IPS-15b (cell line): ENCODE results near the gene MPI.
"Not testable (repeated sequence)": the region's sequence is repeated elsewhere in the genome, so short reads cannot be mapped to it uniquely, and the experiment has no call there.

Experiments
- H3K27me3 ChIP-seq: one replicate; pipeline ENCODE4 v1.6.1; 2013; ENCODE audit warnings: low read length; ENCODE audit not compliant: control insufficient read depth, insufficient read depth
- H3K36me3 ChIP-seq: one replicate; pipeline ENCODE4 v1.6.1; 2013; ENCODE audit warnings: low read length; ENCODE audit not compliant: control insufficient read depth, insufficient read depth
- H3K4me1 ChIP-seq: one replicate; pipeline ENCODE4 v1.6.1; 2013; ENCODE audit warnings: mild to moderate bottlenecking, low read length; ENCODE audit not compliant: control insufficient read depth, insufficient read depth
- H3K4me3 ChIP-seq: one replicate; pipeline ENCODE4 v1.5.1; 2013; ENCODE audit warnings: low read depth, low read length
- H3K9ac ChIP-seq: one replicate; pipeline ENCODE4 v1.6.1; 2013; ENCODE audit warnings: low read depth, mild to moderate bottlenecking, low read length
- H3K9me3 ChIP-seq: one replicate; pipeline ENCODE4 v1.6.1; 2013; ENCODE audit warnings: mild to moderate bottlenecking, low read length; ENCODE audit not compliant: control insufficient read depth, insufficient read depth

Gene MPI

DNA sequence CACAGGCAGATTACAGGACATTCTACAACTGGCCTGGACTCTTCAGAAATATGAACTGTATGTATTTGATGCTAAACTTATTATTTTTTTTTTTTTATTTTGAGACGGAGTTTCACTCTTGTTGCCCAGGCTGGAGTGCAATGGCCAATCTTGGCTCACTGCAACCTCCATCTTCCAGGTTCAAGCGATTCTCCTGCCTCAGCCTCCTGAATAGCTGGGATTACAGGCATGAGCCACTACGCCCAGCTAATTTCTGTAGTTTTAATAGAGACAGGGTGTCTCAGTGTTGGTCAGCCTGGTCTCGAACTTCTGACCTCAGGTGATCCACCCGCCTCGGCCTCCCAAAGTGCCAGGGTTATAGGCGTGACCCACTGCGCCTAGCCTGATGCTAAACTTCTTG lies 24.0 kb downstream of the MPI start:
- H3K36me3 ChIP-seq: peaks cover 22% of the 10 kb centered on the region
- H3K27me3 ChIP-seq, H3K9ac ChIP-seq, H3K4me1 ChIP-seq, H3K9me3 ChIP-seq, H3K4me3 ChIP-seq: not testable (repeated sequence)

DNA sequence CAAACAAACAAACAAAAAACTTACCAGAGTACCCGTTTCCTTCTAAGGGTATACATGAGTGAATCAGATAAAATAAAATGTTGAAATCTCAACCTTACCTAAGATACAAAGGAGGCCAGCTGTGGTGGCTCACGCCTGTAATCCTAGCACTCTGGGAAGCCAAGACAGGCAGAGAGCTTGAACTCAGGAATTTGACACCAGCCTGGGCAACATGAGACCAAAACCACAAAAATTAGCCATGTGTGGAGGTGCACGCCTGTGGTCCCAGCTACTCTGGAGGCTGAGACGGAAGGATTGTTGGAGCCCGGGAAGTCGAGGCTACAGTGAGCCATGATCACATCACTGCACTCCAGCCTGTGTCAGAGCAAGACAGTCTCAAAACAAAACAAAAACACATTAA lies 27.8 kb downstream of the MPI start:
- Histone ChIP-seq H3K36me3 (peaks cover 35% of the 10 kb centered on the region), H3K4me3 (no peak overlapping the region), H3K4me1 (no peaks in the 10 kb centered on the region), H3K9ac (no peak overlapping the region), H3K27me3 (no peaks in the 10 kb centered on the region), H3K9me3 (no peaks in the 10 kb centered on the region)

DNA sequence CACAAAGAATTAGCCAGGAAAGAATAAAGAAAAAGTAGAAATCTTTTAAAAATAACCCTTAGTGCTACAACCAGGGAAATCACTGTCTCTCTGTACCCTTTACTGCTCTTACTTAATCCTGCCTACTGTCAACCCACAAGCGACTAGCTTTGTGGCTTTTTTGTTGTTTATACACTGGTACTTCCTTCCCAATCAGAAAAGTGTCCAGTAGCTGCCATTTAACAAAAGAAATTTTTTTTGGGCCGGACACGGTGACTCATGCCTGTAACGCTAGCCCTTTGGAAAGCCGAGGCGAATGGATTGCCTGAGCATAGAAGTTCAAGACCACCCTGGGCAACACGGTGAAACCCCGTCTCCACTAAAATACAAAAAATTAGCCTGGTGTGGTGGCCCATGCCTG lies 30.6 kb downstream of the MPI start:
- Histone ChIP-seq H3K9me3 (no peaks in the 10 kb centered on the region), H3K4me3 (no peak overlapping the region), H3K9ac (no peak overlapping the region), H3K4me1 (no peaks in the 10 kb centered on the region), H3K27me3 (no peaks in the 10 kb centered on the region), H3K36me3 (peaks cover 32% of the 10 kb centered on the region)

DNA sequence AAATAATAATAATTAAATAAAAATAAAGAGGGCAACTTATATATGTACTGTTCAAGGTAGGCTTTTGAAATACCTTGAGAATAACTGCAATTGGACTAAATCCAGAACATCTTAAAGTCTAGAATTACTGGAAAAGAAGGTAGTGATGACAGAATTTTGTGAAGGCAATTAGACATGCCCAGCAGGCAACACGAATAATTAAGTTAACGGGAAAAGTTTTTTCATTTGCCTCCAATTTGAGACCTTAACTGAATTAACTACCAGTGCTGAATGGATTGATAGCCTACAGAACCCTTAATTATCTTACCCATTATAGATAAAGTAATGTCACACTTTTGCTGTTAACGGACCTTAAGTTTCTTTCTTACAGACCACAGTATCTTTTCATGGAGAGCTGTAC lies 34.7 kb downstream of the MPI start:
- no peaks in the 10 kb centered on the region for H3K9me3 ChIP-seq
- no peak overlapping the region for H3K4me3 ChIP-seq
- no peaks in the 10 kb centered on the region for H3K4me1 ChIP-seq
- peaks cover 20% of the 10 kb centered on the region for H3K36me3 ChIP-seq
- no peak overlapping the region for H3K9ac ChIP-seq
- no peaks in the 10 kb centered on the region for H3K27me3 ChIP-seq

DNA sequence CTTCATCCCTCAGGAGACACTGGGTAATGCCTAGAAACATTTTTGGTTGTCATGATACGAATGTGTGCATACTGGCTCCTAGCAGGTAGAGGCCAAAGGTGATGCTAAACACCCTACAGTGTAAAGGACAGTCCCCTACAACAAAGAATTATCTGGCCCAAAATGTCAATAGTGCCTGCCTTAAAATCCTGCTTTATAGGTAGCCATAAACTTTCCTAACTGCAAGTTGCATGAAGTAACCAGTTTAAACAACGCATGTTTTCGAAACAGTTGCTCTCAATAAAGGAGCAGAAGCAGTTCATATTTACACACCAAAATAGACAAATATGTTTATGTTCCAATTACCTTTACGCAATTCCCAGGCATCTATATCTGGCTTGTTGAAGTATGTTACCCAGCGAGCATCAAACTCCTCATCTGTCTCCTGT lies 38.9 kb downstream of the MPI start:
- Histone ChIP-seq H3K9ac (no peak overlapping the region), H3K4me3 (no peak overlapping the region), H3K9me3 (no peaks in the 10 kb centered on the region), H3K4me1 (no peaks in the 10 kb centered on the region), H3K27me3 (no peaks in the 10 kb centered on the region), H3K36me3 (peaks cover 15% of the 10 kb centered on the region)

DNA sequence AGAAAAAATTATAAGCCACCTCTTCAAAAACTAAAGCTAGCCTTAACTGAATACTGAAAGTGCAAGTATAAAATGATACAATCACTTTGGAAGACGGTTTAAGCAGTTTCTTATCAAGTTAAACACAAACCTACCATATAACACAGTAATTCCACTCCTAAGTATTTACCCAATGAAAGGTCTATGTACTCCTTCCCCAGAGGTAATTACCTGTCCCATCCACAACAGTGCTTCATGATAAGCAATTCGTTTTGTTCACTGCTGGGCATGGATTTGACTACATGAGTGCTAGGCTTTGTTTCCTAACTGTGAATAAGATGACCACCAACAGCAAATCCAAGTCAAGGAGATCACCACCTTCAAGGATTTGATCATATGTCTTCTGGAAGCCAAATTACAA lies 43.7 kb downstream of the MPI start:
- H3K9me3 ChIP-seq: no peaks in the 10 kb centered on the region
- H3K4me3 ChIP-seq: no peak overlapping the region
- no peaks in the 10 kb centered on the region for H3K4me1 ChIP-seq
- peaks cover 10% of the 10 kb centered on the region for H3K36me3 ChIP-seq
- no peak overlapping the region for H3K9ac ChIP-seq
- H3K27me3 ChIP-seq: no peaks in the 10 kb centered on the region

DNA sequence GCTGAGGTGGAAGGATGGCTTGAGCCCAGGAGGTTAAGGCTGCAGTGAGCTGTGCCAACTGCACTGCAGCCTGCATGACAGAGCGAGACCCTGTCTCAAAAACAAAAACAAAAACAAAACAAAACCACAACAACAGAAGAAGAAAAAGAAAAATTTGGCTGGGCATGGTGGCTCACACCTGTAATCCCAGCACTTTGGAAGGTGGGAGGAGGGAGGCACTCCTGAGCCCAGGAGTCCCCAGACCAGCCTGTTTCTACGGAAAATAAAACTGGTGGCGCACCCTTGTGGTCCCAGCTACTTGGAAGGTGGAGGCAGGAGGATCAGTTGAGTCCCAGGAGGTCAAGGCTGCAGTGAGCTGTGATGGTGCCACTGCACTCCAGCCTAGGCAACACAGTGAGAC lies 45.4 kb downstream of the MPI start:
- not testable (repeated sequence) for H3K36me3 ChIP-seq, H3K9ac ChIP-seq, H3K4me3 ChIP-seq, H3K4me1 ChIP-seq, H3K27me3 ChIP-seq, H3K9me3 ChIP-seq

DNA sequence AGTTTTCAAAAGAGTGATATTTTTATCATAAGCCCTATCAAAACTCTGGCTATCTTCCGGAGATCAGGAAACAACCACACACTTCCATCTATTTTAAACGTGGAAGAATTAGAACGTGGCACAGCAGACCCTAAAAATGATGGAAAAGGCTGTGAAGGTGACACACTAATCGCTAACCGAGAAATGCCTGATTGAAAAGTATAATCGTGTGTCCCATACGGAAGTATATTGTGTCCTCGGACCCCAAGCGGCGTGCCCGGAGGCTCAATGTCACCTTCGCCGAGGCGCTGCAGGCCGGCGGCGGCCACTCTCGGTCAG lies 47.4 kb downstream of the MPI start:
- no peaks in the 10 kb centered on the region for H3K4me1 ChIP-seq
- peak overlapping the region; percentile 93 for H3K4me3 ChIP-seq
- H3K9me3 ChIP-seq: no peaks in the 10 kb centered on the region
- no peaks in the 10 kb centered on the region for H3K36me3 ChIP-seq
- no peaks in the 10 kb centered on the region for H3K27me3 ChIP-seq
- peak overlapping the region; percentile 89 for H3K9ac ChIP-seq

DNA sequence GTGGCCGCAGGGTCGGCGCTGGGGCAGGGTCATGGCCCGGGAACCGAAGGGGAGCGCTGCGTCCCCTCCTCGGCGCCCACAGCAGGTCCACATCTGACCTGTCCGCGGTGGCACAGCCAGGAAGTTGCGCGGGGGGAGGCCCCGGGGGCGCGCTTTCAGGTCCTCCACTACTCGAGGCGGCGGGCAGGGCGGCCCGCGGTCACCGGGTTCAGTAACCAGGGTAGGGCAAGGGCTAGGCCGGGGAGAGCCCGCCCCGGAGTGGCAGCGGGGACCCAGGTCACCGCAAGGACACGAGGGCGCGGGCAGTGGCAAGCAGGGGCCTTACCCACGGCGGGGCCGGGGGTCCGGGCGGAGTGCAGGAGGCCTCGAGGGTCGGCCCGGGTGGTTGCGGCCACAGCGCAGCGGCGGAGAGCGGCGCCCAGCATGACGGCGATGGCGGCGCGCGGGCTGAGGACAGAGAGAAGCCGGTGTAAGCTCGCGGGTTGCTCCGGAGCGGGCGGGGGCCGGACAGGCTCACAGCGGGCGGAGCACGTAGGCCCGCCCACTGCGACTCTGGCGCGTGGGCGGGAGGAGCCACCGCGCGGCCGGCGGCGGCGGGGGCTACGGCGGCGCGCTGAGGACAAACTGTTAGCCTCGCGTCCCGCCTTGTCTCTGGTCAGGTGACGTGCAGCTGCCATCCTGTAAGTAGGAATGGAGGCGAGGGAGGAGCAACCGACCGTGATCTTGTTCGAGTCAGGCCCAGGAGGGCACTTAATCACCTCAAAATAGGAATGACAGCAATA lies 47.9 kb downstream of the MPI start, which contains the start of gene COX5A:
Gene COX5A (minus strand): TSS at position 484 of the 782 bp plus-strand sequence. CDS start 59 bp downstream, at position 425.
- H3K4me3 ChIP-seq: peak within 1 kb of the TSS; percentile 93
- H3K36me3 ChIP-seq: no peaks in the 10 kb centered on the region
- H3K4me1 ChIP-seq: no peaks in the 10 kb centered on the region
- no peaks in the 10 kb centered on the region for H3K27me3 ChIP-seq
- no peaks in the 10 kb centered on the region for H3K9me3 ChIP-seq
- H3K9ac ChIP-seq: peak within 1 kb of the TSS; percentile 89

DNA sequence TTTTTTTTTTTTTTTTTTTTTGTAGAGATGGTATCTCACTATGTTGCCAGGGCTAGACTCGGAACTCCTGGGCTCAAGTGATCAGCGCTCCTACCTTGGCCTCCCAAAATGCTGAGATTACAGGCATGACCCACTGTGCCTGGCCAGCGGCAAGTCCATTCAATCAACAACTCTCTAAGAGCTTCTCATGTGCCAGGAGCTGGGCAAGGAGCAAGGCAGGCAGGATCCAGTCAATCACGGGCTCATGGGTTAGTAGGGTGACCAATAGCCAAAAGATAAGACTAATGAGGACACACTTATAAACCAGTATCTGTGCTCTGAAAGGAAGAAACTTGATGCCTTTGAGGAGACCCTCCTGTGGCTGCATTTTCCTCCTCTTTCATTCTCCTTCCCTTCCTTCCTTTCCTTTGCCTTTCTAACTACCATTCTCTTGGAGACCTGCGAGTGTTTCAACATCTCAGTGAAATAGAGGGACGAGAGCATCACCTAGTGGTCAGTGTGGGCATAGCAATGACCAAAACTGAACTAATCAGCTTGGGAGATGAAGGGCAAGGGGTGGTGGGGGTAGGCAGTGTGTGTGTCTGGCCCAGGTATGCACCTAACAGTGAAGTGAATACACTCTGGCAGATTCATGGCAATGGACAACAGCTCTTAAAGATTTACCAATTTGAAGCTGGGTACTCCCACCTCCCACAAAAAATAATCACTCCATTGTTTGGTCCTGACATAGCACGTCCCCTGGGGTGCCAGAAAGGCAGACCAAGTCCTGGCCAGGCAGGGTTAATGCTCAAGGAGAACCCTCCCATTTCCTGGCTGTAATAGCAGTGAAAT lies 60.5 kb downstream of the MPI start:
- H3K9me3 ChIP-seq: no peaks in the 10 kb centered on the region
- peaks cover 3% of the 10 kb centered on the region for H3K36me3 ChIP-seq
- no peak overlapping the region for H3K9ac ChIP-seq
- peaks cover 8% of the 10 kb centered on the region for H3K4me1 ChIP-seq
- no peak overlapping the region for H3K4me3 ChIP-seq
- H3K27me3 ChIP-seq: peaks cover 3% of the 10 kb centered on the region

DNA sequence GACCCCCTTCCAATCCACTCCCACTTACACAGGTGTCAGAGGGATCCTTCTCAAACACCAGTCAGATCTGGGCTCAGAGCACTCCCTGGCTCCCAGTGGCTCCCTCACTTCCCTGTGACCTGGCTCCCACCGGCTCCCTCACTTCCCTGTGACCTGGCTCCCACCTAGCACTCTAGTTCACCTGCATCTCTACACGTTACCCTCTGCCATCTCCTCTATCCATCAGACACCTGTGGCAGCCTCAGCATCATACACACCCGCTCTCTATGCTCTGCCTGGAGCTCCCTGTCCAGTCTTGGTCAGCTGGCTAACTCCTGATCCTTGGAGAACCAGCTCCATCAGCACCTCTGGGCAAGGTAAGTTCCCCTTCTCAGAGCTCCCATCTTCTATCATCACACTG lies 61.2 kb downstream of the MPI start:
- Histone ChIP-seq H3K36me3 (peaks cover 3% of the 10 kb centered on the region), H3K27me3 (peaks cover 9% of the 10 kb centered on the region), H3K4me3 (no peak overlapping the region), H3K9ac (no peak overlapping the region), H3K9me3 (no peaks in the 10 kb centered on the region), H3K4me1 (peaks cover 8% of the 10 kb centered on the region)
